PFSK-1 (cell line): Measurements from ENCODE around the gene FAM120AOS.

Experiments
- FOXP2 ChIP-seq: optimal IDR thresholded peaks from 2 replicates; pipeline ENCODE3; 2011; ENCODE audit warnings: borderline replicate concordance, control low read depth, inconsistent platforms; ENCODE audit not compliant: insufficient read depth; ENCODE audit errors: extremely low read length, extremely low read depth
- POLR2AphosphoS5 ChIP-seq: IDR thresholded peaks from 2 replicates; pipeline ENCODE4 v1.6.1; 2012; ENCODE audit warnings: low read depth, mild to moderate bottlenecking, control low read depth, low read length, moderate library complexity
- TAF1 ChIP-seq: IDR thresholded peaks from 2 replicates; pipeline ENCODE4 v1.6.1; 2012; ENCODE audit warnings: low read length, control low read depth, borderline replicate concordance; ENCODE audit not compliant: insufficient read depth

GRCh38 chr9:93470391-93470790 is 17.0 kb upstream of the FAM120AOS start:
- TF ChIP-seq TAF1 = no peak
- TF ChIP-seq POLR2AphosphoS5 = no peak
- no peak for TF ChIP-seq FOXP2
